Hematopoietic multipotent progenitor cell treated with erythropoietin and hydrocortisone succinate and interleukin-3 and kit ligand, for 8 days (in vitro differentiated cells): ENCODE measurements around the gene TSPAN18.

Experiments used
- DNase-seq: peaks from one replicate; pipeline ENCODE4 v3.0.0-alpha.2; 2015

The TSPAN18 gene

DNA sequence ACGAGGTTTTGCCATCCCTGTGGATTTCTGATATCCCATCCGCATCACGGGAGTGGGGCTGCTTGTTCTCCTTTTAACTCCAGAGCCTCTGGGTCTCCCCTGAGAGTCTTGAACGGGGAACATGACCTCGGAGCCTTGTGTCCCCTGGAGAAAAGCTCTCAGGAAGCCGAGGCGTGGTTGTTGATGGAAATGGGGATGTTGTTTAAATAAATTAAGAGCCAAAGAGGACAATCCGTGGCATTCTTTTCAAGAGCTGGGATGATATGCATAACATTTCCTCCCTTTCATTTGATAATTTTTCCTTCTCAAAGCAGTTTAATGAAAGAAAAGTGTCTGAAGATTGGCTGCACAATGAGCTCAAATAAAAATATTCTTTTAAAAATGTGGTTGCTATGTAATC, 14.2 kb downstream of the TSPAN18 start:
- no peak for DNase-seq

DNA sequence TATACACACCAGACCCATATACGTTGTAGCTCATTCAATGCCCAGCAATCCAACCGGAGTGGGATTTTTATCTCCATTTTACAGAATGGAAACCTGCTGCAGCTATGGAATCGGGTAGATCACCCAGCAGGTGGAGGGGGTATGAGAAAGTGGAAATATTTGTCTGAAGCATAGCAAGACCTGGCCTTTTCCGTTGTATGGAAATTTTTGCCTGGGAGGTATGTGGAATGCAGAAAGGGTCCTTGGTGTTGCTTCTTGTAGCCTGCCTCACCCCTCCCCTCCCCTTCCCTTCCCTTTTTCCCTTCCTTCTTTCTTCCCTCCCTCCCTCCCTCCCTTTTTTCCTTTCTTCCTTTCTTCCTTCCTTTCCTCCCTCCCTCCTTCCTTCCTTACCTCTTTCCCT, 15.2 kb downstream of the TSPAN18 start:
- no peak for DNase-seq

DNA sequence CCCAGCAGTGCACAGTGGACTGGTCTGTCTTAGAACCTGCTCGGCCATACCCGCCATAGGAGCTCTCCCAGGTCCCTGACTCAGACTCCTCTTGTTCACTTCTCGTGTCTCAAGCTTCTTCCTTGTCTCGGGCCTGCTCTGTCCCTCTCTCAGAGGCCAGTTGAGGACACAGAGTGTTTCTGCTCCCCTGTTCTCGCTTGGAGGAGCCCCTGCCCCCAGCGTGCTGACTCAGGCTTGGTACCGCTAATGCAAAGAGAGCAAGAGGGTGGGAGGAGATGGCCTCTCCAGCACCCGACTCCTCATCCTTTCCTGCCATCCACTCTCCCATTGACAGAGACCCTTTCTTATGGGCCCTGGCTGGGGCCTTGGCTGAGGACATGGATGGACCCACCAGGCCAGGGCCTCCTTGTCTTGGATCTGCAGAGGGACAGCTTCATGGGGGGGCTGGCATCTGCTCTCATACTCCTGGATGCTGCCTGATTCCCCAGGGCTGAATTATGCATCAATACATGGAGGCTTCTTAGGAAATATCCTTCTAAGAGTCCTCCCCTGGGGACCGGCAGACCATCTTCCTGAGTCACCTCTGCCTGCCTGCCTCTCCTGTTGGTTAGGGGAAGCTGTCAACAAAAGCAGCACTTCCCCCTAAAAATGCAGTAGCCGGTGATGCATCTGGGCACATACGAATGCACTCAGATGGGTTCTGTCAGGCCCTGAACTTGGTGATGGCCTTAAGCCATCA, 15.9 kb downstream of the TSPAN18 start:
- DNase-seq: no peak

DNA sequence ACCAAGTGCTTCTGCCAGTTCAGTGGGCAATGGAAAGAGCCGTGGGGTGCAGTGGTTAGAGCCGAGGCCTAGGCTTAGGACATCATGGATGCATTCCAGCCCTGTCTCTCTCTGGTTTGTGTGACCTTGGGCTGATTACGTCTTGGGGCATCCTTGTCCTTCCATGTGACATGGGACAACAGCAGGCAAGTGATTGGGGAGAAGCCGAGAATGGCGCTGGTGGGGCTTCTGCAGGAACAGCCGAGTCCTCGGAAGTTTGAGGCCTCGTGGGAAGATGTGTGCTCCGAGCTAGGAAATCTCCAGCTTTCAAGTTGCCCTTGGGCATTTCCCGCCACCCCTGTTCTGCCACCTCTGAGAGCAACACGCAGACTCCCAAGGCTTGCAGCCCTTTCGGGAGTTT, 16.6 kb downstream of the TSPAN18 start:
- no peak for DNase-seq

DNA sequence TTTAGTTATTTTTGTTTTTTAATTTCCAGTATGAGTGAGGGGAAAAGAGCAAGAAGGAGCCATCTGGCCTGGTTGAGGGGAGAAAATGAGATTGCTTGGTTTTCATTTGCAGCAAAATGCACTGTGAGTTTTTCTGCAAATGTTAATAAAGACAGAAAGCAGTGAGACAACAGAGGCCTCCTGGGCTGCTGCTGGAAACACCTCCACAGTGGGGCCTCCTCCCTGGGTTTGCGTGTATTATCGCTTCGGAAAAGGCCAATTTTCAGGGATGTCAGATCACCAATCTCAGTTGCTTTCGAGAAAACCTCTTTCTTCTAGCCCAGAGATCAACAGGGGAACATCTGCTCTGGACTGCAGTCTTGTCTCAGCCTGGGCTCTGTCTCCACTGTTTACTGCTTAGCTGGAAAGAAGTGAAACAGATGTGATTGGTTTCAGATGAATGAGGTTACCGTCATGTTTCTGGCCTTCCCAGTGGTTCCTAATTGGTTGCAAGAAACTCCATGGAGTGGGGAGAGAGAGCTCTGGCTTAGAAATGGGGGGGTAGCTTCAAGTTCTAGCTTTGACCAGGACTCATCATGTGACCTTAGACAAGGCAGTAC, 17.3 kb downstream of the TSPAN18 start:
- DNase-seq: no peak

DNA sequence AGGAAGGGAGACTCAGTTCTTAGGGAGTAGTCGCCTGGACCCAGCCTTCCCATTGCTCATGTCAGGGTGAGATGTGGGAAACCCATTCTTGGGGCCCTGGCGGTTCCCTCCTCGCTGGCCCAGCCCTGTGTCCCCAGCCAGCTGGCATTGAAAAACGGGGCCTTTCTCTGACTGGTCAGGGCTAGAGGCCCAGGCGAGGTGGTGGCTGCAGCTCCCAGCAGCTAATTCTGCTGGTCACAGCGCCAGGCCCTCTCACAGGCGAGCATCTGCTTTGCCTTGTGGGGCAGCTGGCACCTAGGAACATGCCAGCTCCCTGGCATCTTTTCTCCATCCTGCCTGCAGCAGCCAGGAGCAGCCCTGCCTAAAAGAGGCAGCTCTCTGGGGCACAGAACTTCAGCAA, 20.1 kb downstream of the TSPAN18 start:
- DNase-seq: no peak

DNA sequence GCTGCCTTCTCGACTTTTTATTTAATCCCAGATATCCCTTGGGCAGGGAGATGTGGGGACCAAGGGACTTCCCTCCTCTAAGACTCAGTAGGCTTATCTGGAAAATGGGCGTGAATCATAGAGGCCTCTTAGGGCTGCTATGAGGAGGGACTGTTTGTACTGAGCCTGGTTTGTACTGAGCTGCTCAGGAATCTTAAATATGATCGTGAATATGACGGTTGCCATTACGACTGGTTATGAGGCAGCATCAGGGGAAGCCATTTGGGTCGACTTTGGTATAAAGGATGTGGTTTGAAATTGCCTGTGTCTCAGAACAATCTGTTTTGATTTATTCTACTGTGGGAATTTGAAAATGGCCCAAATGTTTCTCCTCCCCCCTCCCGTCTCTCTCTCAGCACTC, 20.6 kb downstream of the TSPAN18 start:
- DNase-seq: no peak

DNA sequence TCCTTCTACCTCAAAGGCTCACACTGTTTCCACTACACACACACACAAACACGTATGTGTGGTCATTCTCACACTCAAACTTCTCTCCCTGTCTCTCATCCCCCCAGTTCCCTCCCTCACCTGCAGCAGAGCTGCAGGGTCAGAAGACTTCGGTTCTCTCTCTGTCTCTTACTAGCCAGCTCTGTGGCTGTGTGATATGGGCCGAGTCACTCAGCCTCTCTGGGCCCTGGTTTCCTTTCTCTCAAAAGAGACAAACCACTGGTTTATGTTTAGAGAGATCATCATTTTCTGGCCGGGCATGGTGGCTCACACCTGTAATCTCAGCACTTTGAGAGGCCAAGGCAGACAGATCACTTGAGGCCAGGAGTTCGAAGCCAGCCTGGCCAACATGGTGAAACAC, 21.1 kb downstream of the TSPAN18 start:
- no peak for DNase-seq

DNA sequence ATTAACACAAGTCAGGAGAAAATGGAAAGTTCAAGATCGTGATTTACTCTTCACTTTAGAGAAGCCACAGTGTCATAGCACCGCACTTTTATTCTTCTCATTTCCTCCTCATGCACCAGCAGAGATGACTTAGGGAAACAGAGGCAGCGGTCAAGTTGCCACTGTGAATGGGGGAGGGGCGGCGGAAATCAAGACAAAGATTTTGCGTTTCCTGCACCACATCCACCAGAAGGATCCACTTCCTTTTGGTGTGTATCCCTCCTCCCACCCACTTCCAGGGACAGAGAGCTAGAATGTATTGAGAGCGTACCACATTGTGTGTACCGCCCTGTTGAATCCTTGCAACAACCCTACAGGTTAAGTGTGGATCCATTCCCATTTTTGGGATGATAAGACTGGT, 21.8 kb downstream of the TSPAN18 start:
- no peak for DNase-seq

DNA sequence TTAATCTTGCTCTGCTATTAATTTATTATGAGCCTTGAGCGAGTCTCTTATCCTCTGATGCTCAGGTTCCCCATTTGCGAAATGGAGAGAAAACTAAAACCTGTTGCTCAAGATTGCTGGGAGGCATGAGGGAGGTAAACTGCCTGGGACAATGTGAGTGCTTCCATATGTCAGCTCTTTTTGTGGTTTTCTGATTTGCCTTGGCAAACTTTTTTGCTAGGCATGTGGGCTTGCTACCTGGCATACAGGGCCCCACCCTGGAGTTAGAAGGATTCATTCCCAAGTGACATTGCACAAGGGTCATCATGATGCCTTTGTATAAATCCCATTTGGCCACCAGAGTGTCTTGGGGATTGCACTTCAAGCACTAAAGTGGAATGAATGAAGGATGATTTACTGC, 22.4 kb downstream of the TSPAN18 start:
- no peak for DNase-seq

DNA sequence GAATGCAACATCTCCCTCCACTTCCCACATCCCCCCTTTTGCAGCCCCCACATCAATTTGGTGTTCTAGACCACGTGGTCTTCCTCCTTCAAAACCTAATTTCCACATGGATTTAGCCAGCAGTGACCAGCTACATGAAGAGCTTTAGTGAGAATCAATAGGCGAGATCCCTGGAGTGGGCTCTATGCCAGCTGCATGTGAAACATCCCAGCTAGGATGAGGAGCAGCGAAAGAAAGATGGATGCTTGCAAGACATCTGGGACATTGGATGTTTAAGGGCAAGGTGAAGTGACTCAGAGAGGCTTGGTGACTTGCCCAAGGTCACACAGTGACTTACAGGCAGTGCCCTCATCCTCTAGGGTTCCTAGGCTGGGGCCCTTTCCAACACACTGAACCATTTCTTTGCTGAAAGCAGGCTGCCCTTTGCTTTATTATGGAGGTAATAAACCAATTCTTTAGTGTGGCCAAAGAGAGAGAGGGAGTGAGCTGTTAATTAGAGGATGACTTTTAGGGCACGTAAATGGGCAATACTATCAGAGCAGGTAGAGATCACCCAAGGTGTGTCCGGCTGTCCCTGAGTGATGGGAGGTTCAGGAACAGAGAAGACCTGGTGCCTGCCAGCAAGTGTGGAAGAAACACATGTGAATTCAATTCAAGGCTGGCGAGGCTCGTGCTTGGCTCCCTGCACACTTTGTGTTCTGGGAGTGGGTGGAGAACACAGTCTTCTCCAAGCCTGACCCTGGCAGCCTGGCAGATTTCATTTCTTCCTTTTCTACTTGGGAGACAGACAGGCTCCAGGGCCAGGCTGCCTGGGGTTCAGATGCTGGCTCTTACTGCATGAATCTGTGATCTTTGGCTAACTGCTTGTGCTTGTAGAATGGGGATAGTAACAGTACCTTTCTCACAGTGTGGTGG, 24.0 kb downstream of the TSPAN18 start:
- no peak for DNase-seq

DNA sequence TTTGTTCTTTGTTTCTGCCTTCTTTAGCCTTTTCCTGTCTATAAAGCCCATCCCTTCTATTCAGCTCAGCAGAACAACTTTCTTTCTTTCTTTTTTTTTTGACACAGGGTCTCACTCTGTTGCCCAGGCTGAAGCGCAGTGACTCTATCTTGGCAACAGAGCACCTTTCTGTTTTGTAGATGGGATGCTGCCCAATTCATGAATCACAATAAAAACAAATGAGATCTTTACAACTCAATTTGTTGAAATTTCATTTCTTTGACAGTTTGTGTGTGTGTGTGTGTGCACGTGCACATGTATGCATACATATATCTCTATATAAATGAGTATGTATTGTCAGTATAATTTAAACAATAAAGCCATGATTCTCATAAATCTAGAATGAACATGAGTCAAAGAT, 25.5 kb downstream of the TSPAN18 start:
- no peak for DNase-seq

DNA sequence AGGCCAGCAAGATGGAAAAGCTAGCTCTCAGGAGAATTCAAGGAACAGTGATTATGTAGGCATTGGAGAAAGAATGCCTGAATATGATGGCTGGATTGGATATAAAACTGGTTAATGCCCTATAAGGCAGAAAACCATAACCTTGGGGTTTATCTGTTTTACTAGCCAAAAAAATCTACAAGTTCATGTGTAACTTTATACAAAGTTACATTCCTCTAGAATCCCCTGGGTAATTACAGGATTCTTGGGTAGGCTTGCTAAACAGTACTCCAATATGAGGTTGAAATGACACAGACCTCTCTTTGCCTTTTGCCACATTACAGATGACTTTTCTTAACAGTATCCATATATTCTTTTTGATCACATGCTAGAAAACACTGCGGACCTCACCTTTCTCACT, 26.0 kb downstream of the TSPAN18 start:
- no peak for DNase-seq

DNA sequence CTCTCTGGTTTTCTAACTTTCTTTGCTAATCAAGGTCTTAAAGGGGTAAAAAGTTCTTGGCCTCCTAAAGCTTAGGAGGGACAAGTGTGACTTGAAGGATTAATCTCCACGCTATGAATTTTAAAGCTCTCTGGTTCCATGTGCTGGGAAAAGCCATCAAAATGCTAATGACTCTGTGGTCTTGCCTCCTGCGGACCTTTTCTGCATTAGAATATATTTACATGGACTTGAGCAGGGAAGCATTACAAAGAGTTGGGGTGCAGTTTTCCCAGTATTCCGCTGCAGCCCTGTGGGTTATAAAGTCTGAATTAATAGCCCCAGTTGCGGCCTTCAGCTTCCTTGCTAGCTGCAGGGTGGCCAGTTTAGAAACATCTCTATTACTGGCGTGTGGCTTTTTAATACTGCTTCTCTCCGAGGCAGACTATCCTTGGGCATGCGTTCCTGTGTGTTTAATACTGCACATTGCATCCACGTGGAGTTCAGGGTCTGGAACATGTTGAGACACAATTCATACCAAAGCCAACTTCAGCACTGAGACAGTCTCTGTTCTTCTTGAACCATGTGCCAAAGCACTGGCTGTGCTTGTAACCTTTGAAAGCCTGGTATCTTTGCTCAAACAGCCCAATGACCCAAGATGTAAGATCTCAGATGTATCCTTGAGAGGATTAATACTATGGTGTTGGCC, 27.3 kb downstream of the TSPAN18 start:
- no peak for DNase-seq

DNA sequence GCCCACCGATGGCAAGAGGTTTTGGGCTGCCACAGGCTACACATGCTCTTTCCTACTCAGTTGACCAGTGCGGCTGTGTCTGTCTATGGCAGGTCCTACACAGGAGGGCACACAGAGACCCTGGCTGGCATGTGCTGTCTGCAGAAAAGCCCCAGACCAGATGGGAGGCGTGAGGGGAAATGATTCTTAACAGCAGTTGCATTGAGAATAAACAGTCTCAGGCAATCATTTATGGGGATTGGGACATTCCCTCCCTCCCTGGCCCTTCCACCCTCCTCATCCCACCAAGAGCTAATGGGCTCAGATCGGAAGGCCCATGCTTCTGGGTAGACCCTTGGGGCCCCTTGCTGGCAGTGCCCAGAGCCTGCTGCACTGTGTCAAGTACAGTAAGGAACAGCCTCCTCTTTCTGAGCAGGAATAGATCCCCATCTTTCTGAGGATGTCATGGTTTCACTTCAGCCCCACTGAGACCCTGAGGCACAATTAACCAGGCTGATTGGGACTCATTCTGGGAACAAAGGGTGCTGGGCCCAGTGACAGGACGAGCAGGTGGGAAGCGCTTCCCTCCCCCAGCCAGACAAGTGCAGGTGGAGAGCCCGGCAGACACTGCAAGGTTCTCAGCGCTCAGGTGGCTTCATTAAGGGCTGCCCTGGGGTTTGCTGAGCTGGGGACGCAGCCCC, 28.3 kb downstream of the TSPAN18 start:
- DNase-seq: no peak

DNA sequence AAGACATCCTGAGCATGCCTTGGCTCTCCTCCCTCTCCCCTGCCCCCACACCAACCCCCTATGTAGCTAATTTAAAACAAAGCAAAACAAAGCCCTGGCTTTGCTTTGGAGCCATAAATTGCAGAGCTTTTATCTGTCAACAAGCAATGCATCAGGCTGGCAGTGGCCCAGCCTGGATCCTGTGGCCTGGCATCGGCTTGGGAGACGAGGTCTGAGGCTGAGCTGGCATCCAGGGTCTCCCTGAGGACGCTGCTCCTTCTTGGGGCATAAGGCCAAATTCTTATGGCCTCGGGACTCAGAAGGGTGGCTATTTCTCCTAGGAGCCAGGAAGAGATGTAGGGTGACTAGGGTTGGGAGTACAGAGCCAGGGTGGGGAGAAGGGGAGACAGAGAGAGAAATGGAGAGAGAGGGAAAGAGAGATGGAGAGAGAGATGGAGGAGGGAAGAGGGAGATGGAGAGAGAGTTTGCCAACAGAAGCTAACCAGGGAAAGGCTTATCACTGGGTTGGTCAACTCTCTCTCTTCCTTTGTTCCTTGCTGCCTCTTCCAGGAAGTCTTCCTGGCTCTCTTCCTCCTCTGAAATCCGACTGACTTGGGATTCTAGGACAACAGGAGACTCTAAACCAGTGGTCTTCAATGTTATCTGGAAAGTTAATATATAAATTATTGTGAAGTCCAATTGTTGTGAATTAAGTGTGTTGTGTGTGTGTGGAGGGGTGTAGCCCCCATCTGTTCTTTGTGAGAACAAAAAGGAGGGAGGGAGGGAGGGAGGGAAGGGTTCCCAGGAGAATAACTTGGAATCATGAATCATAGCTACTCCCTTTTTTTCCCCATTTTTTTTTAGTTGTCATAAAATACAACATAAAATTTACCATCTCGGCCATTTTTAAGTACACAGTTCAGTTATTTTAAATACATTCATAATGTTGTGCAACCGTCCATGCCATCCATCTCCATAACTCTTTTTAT, 29.1 kb downstream of the TSPAN18 start:
- no peak for DNase-seq

DNA sequence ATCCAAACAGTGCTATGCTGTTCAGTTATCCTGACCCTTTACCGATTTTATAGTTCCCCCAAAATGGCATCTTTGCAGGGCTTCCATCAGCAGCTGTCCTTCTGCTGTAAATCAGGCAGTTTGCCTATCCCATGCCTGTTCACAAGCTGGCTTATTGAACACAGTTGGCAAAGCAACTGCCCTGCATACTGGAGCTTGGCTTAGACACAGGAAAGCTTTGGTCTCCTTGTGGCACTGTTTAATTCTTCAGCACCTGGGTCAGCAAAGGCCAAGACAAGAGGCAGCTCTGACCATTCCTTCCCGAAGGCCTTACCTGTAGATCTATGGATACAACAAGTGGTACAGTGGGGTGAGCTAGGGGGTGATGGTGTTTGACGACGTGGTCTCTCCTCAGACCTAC, 32.2 kb downstream of the TSPAN18 start:
- no peak for DNase-seq

DNA sequence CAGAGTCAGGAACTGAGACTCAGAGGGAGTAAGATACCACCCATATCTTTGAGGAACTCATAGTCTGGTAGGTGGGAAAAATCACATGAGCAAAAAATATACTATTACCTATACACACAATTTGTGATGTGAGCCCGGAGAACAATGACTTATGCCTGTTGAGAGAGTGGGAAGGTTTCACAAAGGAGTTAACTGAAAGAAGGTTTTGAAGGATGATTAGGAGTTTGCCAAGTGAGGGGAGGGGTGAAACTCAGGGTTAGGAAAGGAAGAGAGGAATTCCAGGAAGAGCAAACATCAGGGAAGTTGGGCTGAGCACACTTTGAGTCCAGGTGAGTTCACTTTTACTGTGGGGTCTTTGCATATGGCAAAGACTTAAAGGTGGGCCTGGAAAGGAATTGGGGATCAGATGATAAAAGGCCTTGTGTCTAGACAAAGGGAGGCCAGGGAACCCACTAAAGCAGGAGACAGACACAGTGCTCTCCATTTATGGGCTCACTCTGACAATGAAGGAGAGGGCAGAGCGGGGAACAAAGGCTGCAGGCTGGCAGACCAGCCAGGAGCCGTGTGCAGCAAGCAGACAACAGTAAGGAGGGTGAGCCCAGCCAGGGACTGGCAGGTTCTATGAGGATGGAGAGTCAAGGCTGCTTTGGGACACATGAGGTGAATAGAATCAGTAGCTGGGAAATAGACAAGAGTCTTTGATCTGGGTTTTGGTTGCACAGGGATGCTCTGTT, 33.1 kb downstream of the TSPAN18 start:
- DNase-seq: no peak

DNA sequence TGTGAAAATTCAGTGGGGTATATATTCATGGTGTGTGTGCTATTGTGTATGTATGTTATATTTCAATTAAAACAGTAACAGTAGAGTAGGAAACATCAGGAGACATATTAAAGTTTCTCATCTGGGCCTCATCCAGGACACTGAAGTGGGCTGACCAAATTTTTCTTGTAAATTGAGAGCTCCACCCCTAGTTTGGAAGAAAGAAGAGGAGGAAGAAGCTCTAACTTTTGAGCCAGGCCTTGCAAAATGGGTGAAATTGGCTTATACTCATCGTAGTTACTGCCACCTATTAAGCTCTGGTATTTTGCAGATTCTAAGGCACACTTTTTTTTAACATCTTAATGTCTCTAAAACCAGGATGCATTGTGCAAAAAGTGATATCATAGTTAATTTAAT, 33.7 kb downstream of the TSPAN18 start:
- no peak for DNase-seq

DNA sequence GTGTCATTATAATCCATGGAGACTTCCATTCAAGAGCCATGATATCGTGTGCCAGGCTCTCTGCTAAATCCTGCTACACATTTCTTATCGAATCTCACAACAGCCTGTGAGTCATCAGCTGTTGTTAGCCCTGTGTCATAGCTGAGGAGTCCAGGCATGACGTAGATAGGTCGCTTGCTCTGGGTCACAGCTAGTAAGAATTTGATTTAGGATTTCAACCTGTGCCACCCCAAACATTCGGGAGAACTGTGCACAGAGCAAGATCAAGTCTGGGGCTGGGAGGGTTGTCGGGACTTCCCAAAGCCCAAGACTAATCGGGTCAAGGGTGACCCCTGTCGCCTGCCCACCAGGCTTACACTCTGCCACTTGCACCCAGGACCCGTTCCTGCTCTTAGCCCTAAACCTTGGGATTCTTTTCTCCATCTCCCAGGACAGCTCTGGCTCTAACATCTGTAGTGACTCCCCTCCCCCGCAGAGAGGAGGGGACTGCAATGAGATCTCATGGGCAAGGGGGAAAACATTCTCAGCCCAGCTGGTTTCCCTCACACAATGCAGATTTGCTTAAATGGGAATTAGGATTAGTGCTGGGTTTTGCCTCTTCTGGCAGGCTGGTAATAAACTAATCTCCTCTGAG, 34.3 kb downstream of the TSPAN18 start:
- DNase-seq: peak; percentile 81
